GM18867 (cell line): Measurements from ENCODE around the gene RPS6KA5.

Source experiments
- ATAC-seq: cut with Tn5 transposase; IDR thresholded peaks from one replicate; pipeline ENCODE4 v1.9.1; 2021; ENCODE audit warnings: mild to moderate bottlenecking, moderate library complexity; ENCODE audit not compliant: unreplicated experiment

Gene RPS6KA5

GRCh38 chr14:90812109-90812508 lies 248.3 kb downstream of the RPS6KA5 start:
- no peak for ATAC-seq

- no peak for ATAC-seq
These were observed 248.8 kb downstream of the RPS6KA5 start for GRCh38 chr14:90811641-90812040.

GRCh38 chr14:90810806-90811205 lies 249.6 kb downstream of the RPS6KA5 start:
- ATAC-seq, result no peak

- ATAC-seq, result no peak
These were observed 250.7 kb downstream of the RPS6KA5 start for GRCh38 chr14:90809530-90810312.

GRCh38 chr14:90808759-90809529 lies 251.5 kb downstream of the RPS6KA5 start:
- ATAC-seq, result no peak

GRCh38 chr14:90807060-90807459 lies 253.4 kb downstream of the RPS6KA5 start:
- no peak for ATAC-seq

GRCh38 chr14:90805662-90806540 lies 254.5 kb downstream of the RPS6KA5 start:
- ATAC-seq, result no peak

GRCh38 chr14:90805084-90805391 lies 255.4 kb downstream of the RPS6KA5 start:
- ATAC-seq, result no peak

- ATAC-seq, result no peak
These were observed 256.0 kb downstream of the RPS6KA5 start for GRCh38 chr14:90804292-90805083.

- ATAC-seq, result no peak
These were observed 257.2 kb downstream of the RPS6KA5 start for GRCh38 chr14:90803249-90803648.

- ATAC-seq, result no peak
These were observed 261.0 kb downstream of the RPS6KA5 start for GRCh38 chr14:90799420-90799819.

- no peak for ATAC-seq
These were observed 262.5 kb downstream of the RPS6KA5 start for GRCh38 chr14:90797919-90798318.
